Measurements from ENCODE around the gene ATP23. TPM values are rescaled to one million over a fixed set of nuclear protein-coding genes. Genes with fewer than 3 reads are reported as not detected.

ATP23 gene
- total RNA-seq, 2 donors from 2014 or later, result 3.6 to 5.4 TPM

- intact Hi-C loops (cut with DNase I), result no loop called here
- DNase-seq, result no peak
- H3K27me3 ChIP-seq, result no peaks in the 10 kb centered on the region
- WGBS, 2 donors, result 87 to 89% methylated on average over 6 of the region's 6 CpGs
- ATAC-seq, result no peak
- no peak for TF ChIP-seq CTCF (IDR thresholded peaks at IDR 0.05)
- no peak for TF ChIP-seq POLR2A (IDR thresholded peaks at IDR 0.05)
- no peaks in the 10 kb centered on the region for H3K4me1 ChIP-seq
- H3K4me3 ChIP-seq, result no peak overlapping the region
- no peaks in the 10 kb centered on the region for H3K9me3 ChIP-seq
- H3K27ac ChIP-seq, result no peak overlapping the region
- H3K36me3 ChIP-seq (replicated peaks in 1 of 2; ENCODE audit: insufficient read depth in 1 of 2, low read depth in 2 of 2), result no peaks in the 10 kb centered on the region
These were observed 42.6 kb downstream of the ATP23 start for GRCh38 chr12:57983858-57984505.

- TF ChIP-seq POLR2A (IDR thresholded peaks at IDR 0.05), result no peak
- no peak for TF ChIP-seq CTCF (IDR thresholded peaks at IDR 0.05)
- H3K27ac ChIP-seq, result no peak overlapping the region
- no peaks in the 10 kb centered on the region for H3K4me1 ChIP-seq
- no peaks in the 10 kb centered on the region for H3K9me3 ChIP-seq
- no peaks in the 10 kb centered on the region for H3K27me3 ChIP-seq
- intact Hi-C loops (cut with DNase I), result no loop called here
- 87 to 91% methylated on average over 16 of the region's 16 CpGs for WGBS, 2 donors
- DNase-seq, result no peak
- ATAC-seq, result no peak
- no peaks in the 10 kb centered on the region for H3K36me3 ChIP-seq (replicated peaks in 1 of 2; ENCODE audit: insufficient read depth in 1 of 2, low read depth in 2 of 2)
- H3K4me3 ChIP-seq, result no peak overlapping the region
These were observed 43.3 kb downstream of the ATP23 start for GRCh38 chr12:57984629-57985151.

- DNase-seq (no peak), ATAC-seq (no peak)
- intact Hi-C loops (cut with DNase I), result no loop called here
These were observed 44.3 kb downstream of the ATP23 start for GRCh38 chr12:57985685-57986084.

GRCh38 chr12:57989838-57990237 is 48.5 kb downstream of the ATP23 start:
- ATAC-seq, result no peak

More at GRCh38 chr12:57985685-57986084, 44.3 kb downstream of the ATP23 start:
- Histone ChIP-seq H3K27me3 (no peaks in the 10 kb centered on the region), H3K9me3 (no peaks in the 10 kb centered on the region), H3K36me3 (replicated peaks in 1 of 2; ENCODE audit: insufficient read depth in 1 of 2, low read depth in 2 of 2) (no peaks in the 10 kb centered on the region), H3K4me3 (no peak overlapping the region), H3K27ac (no peak overlapping the region), H3K4me1 (no peaks in the 10 kb centered on the region)
- TF ChIP-seq CTCF (IDR thresholded peaks at IDR 0.05) (no peak), POLR2A (IDR thresholded peaks at IDR 0.05) (no peak)

More at GRCh38 chr12:57989838-57990237, 48.5 kb downstream of the ATP23 start:
- no peaks in the 10 kb centered on the region for H3K4me1 ChIP-seq
- no peak for TF ChIP-seq POLR2A (IDR thresholded peaks at IDR 0.05)
- TF ChIP-seq CTCF (IDR thresholded peaks at IDR 0.05), result no peak
- H3K27ac ChIP-seq, result no peak overlapping the region
- no peaks in the 10 kb centered on the region for H3K27me3 ChIP-seq
- DNase-seq, result no peak
- H3K36me3 ChIP-seq (replicated peaks in 1 of 2; ENCODE audit: insufficient read depth in 1 of 2, low read depth in 2 of 2), result no peaks in the 10 kb centered on the region
- no peak overlapping the region for H3K4me3 ChIP-seq
- H3K9me3 ChIP-seq, result no peaks in the 10 kb centered on the region
- intact Hi-C loops (cut with DNase I), result no loop called here

All from body of pancreas (tissue), 4 donors.